Spleen (tissue), 11 donors: ENCODE data around the gene THSD7A. TPM values are rescaled to one million over a fixed set of nuclear protein-coding genes. Genes with fewer than 3 reads are reported as not detected.

ENCODE experiments used
- DNase-seq: peaks from one replicate; pipeline ENCODE4 v3.0.0-alpha.2; 2020
- H3K27ac ChIP-seq, 8 donors: fragments of 200-600 bp; sonication (generic) in 7 of 8; 1 replicate in 4 of 8; 2 replicates in 4 of 8; pipeline versions ENCODE4 v1.5.0 to v1.8.0; 2016 to 2021; ENCODE audit warnings: inconsistent platforms in 4 of 8, mild to moderate bottlenecking in 4 of 8, moderate library complexity in 1 of 8
- H3K27me3 ChIP-seq, 7 donors: fragments of 200-600 bp; sonication (generic) in 6 of 7; replicated peaks in 1 of 7; 1 replicate in 4 of 7; 2 replicates in 3 of 7; pipeline versions ENCODE4 v1.5.0 to v1.8.0; 2016 to 2021; ENCODE audit warnings: inconsistent platforms in 3 of 7, mild to moderate bottlenecking in 1 of 7
- H3K36me3 ChIP-seq, 6 donors: fragments of 200-600 bp; sonication (generic) in 5 of 6; 1 replicate in 4 of 6; 2 replicates in 2 of 6; pipeline versions ENCODE4 v1.5.0 to v1.8.0; 2016 to 2021; ENCODE audit warnings: inconsistent platforms in 2 of 6
- H3K4me1 ChIP-seq, 6 donors: fragments of 200-600 bp; sonication (generic) in 5 of 6; 1 replicate in 3 of 6; 2 replicates in 3 of 6; pipeline versions ENCODE4 v1.5.0 to v1.8.0; 2016 to 2021; ENCODE audit warnings: inconsistent platforms in 3 of 6
- H3K4me3 ChIP-seq, 8 donors: fragments of 200-600 bp; sonication (generic) in 7 of 8; 1 replicate in 4 of 8; 2 replicates in 4 of 8; pipeline versions ENCODE4 v1.5.0 to v1.8.0; 2016 to 2021; ENCODE audit warnings: inconsistent platforms in 4 of 8, mild to moderate bottlenecking in 4 of 8, moderate library complexity in 2 of 8
- H3K9me3 ChIP-seq, 8 donors: fragments of 200-600 bp; sonication (generic) in 7 of 8; 1 replicate in 4 of 8; 2 replicates in 4 of 8; pipeline versions ENCODE4 v1.5.0 to v1.8.0; 2016 to 2021; ENCODE audit warnings: inconsistent platforms in 4 of 8
- CTCF ChIP-seq, 11 experiments: fragments of 200-600 bp in 7 of 11; fragments of 450-650 bp in 4 of 11; sonication (generic) in 4 of 11; IDR thresholded peaks in 8 of 11; conservative IDR thresholded peaks in 3 of 11; 1 replicate in 7 of 11; 2 replicates in 4 of 11; pipeline versions ENCODE4 v1.4.0 to v1.8.0; 2016 to 2021; ENCODE audit warnings: antibody characterized with exemption in 11 of 11, inconsistent platforms in 4 of 11, mild to moderate bottlenecking in 1 of 11
- POLR2A ChIP-seq, 3 donors: fragments of 450-650 bp; IDR thresholded peaks; one replicate each; pipeline ENCODE4 v1.5.1; 2017; ENCODE audit warnings: antibody characterized with exemption in 3 of 3, mild to moderate bottlenecking in 1 of 3
- POLR2AphosphoS5 ChIP-seq, 3 donors: sonication (generic); formaldehyde crosslinking; IDR thresholded peaks; one replicate each; pipeline ENCODE4 v1.5.1; 2017; ENCODE audit warnings: antibody characterized with exemption in 3 of 3
- WGBS, 5 donors: extraction: QIAGEN DNeasy Blood & Tissue Kit in 3 of 5; methylation state at CpG; one replicate each; pipeline versions ENCODE4 v1.1.5 to v1.1.7; 2013 to 2018; 5-methylcytosine and 5-hydroxymethylcytosine counted together
- intact Hi-C: fragments of 100-400 bp; cut with DNase I; formaldehyde crosslinking; loops from one replicate; pipeline ENCODE4 v1.15.0; 2023; ENCODE audit warnings: low total_unique reads
- polyA plus RNA-seq, 3 donors: library from polyadenylated mRNA; stranded (reverse); fragments of 200-250 nt; gene quantifications; one replicate each; pipeline ENCODE4 v1.2.1, GENCODE V29; 2013
- total RNA-seq, 7 donors: library from RNA; depleted of rRNA in 3 of 7; stranded (reverse); fragments of >200 nt in 3 of 7; fragmentation: NEBNext Ultra II Directional in 4 of 7; extraction: Animal tissue kit (Norgen Biotek cat#: 25700) in 4 of 7; gene quantifications; one replicate each; pipeline versions ENCODE4 v1.1.0 to v1.2.1, GENCODE V29; 2016 to 2021
- donor health status: healthy with polysubstance abuse.
- donor health status: DM: no; HTN: no; CAD: no; lungs with moderate emphysema.
- donor health status: DM: no; HTN: no; CAD: no.
- donor health status: Bipolar disorder and iron deficiency.
- donor health status: healthy.
- donor health status: DM: no; HTN: no; CAD: no.
- donor health status: DM: yes; HTN: yes; CAD: no.

THSD7A gene
- total and polyA plus RNA-seq, 10 donors, result 0.29 to 8.7 (median 4.2) TPM

GRCh38 chr7:11413901-11414300 is 418.1 kb downstream of the THSD7A start:
- H3K27ac ChIP-seq, result no peak overlapping the region
- no peaks in the 10 kb centered on the region for H3K4me1 ChIP-seq
- DNase-seq, result no peak
- no peak overlapping the region for H3K4me3 ChIP-seq
- TF ChIP-seq CTCF (IDR thresholded peaks at IDR 0.05 in 8 of 11, conservative IDR thresholded peaks at IDR 0.05 in 3 of 11), result no peak
- no peak for TF ChIP-seq POLR2A (IDR thresholded peaks at IDR 0.05)
- no peak for TF ChIP-seq POLR2AphosphoS5 (IDR thresholded peaks at IDR 0.05)
- peaks cover 0 to 16% (median 12%) of the 10 kb centered on the region in 8 donors for H3K9me3 ChIP-seq
- intact Hi-C loops, result no loop called here
- no peaks in the 10 kb centered on the region for H3K27me3 ChIP-seq
- H3K36me3 ChIP-seq, result no peaks in the 10 kb centered on the region

GRCh38 chr7:11412036-11412435 is 420.0 kb downstream of the THSD7A start:
- no peak for DNase-seq
- intact Hi-C loops, result no loop called here
- H3K36me3 ChIP-seq, result no peaks in the 10 kb centered on the region
- H3K27me3 ChIP-seq, result no peaks in the 10 kb centered on the region
- 85 to 94% (median 89%) methylated on average over 2 of the region's 2 CpGs for WGBS, 5 donors
- peaks cover 0 to 16% (median 12%) of the 10 kb centered on the region in 8 donors for H3K9me3 ChIP-seq
- H3K27ac ChIP-seq, result no peak overlapping the region
- no peak overlapping the region for H3K4me3 ChIP-seq
- H3K4me1 ChIP-seq, result no peaks in the 10 kb centered on the region
- TF ChIP-seq CTCF (IDR thresholded peaks at IDR 0.05 in 8 of 11, conservative IDR thresholded peaks at IDR 0.05 in 3 of 11) (no peak), POLR2A (IDR thresholded peaks at IDR 0.05) (no peak)

GRCh38 chr7:11410656-11411644 is 421.0 kb downstream of the THSD7A start:
- no peak overlapping the region for H3K27ac ChIP-seq
- no peak for DNase-seq
- peaks cover 0 to 16% (median 12%) of the 10 kb centered on the region in 8 donors for H3K9me3 ChIP-seq
- no peaks in the 10 kb centered on the region for H3K27me3 ChIP-seq
- WGBS, 5 donors, result 80 to 88% (median 82%) methylated on average over 8 of the region's 8 CpGs
- no peaks in the 10 kb centered on the region for H3K4me1 ChIP-seq
- H3K4me3 ChIP-seq, result no peak overlapping the region
- no peak for TF ChIP-seq POLR2A (IDR thresholded peaks at IDR 0.05)
- TF ChIP-seq POLR2AphosphoS5 (IDR thresholded peaks at IDR 0.05), result no peak
- no peak for TF ChIP-seq CTCF (IDR thresholded peaks at IDR 0.05 in 8 of 11, conservative IDR thresholded peaks at IDR 0.05 in 3 of 11)
- intact Hi-C loops, result no loop called here
- no peaks in the 10 kb centered on the region for H3K36me3 ChIP-seq

- Histone ChIP-seq H3K27ac (peak overlapping the region in 1 of 8 donors; percentile 13), H3K36me3 (no peaks in the 10 kb centered on the region), H3K4me1 (no peaks in the 10 kb centered on the region), H3K4me3 (no peak overlapping the region), H3K9me3 (peaks cover 0 to 5% (median 0%) of the 10 kb centered on the region in 8 donors), H3K27me3 (no peaks in the 10 kb centered on the region)
- no peak for DNase-seq
- no peak for TF ChIP-seq POLR2AphosphoS5 (IDR thresholded peaks at IDR 0.05)
- TF ChIP-seq CTCF (IDR thresholded peaks at IDR 0.05 in 8 of 11, conservative IDR thresholded peaks at IDR 0.05 in 3 of 11), result no peak
- intact Hi-C loops, result no loop called here
- 50 to 90% (median 62%) methylated on average over 1 of the region's 1 CpG for WGBS, 5 donors
Observed at GRCh38 chr7:11404355-11404754, 427.6 kb downstream of the THSD7A start.
